Astrocyte (in vitro differentiated cells and primary cell): ENCODE measurements around the gene MALT1.

ENCODE experiments used
- CTCF ChIP-seq: IDR thresholded peaks from 2 replicates; pipeline ENCODE4 v1.5.1; 2011; ENCODE audit warnings: low read depth, mild to moderate bottlenecking, inconsistent platforms, low read length, moderate library complexity; ENCODE audit not compliant: insufficient read depth
- EZH2 ChIP-seq: IDR thresholded peaks from 2 replicates; pipeline ENCODE4 v1.6.1; 2012; ENCODE audit warnings: mild to moderate bottlenecking, low read length, inconsistent platforms; ENCODE audit not compliant: insufficient read depth

GRCh38 chr18:58796220-58796619, 125.0 kb downstream of the MALT1 start:
- no peak for TF ChIP-seq CTCF
- no peak for TF ChIP-seq EZH2
